Thymus (tissue), 11 donors: ENCODE results near the gene TNC. TPM values are rescaled to one million over a fixed set of nuclear protein-coding genes. Genes with fewer than 3 reads are reported as not detected.
A peak's percentile ranks its signal among the peaks of the same experiment; 100 is the strongest.

Experiments
- DNase-seq, 9 donors: peaks; one replicate each; pipeline ENCODE4 v3.0.0-alpha.2; 2013; ENCODE audit warnings: low spot score in 9 of 9, low read depth in 6 of 9, missing footprints in 1 of 9
- H3K27ac ChIP-seq, 2 donors: one replicate each; pipeline ENCODE4 v1.5.1; 2013; ENCODE audit warnings: control low read depth in 1 of 2, low read depth in 1 of 2, low read length in 1 of 2, mild to moderate bottlenecking in 1 of 2, moderate library complexity in 1 of 2
- H3K27me3 ChIP-seq, 2 donors: one replicate each; pipeline ENCODE4 v1.5.1; 2013; ENCODE audit warnings: low read length in 1 of 2; ENCODE audit not compliant: control insufficient read depth in 2 of 2, insufficient read depth in 1 of 2
- H3K36me3 ChIP-seq, 2 donors: one replicate each; pipeline ENCODE4 v1.5.1; 2013; ENCODE audit warnings: low read length in 1 of 2, mild to moderate bottlenecking in 1 of 2, moderate library complexity in 1 of 2; ENCODE audit not compliant: control insufficient read depth in 2 of 2, insufficient read depth in 2 of 2
- H3K4me1 ChIP-seq, 2 donors: one replicate each; pipeline ENCODE4 v1.5.1; 2013; ENCODE audit warnings: low read length in 2 of 2; ENCODE audit not compliant: control insufficient read depth in 2 of 2, insufficient read depth in 2 of 2
- H3K4me3 ChIP-seq, 2 donors: one replicate each; pipeline ENCODE4 v1.5.1; 2013; ENCODE audit warnings: low read length in 2 of 2, control low read depth in 1 of 2, mild to moderate bottlenecking in 1 of 2
- H3K9me3 ChIP-seq, 2 donors: one replicate each; pipeline ENCODE4 v1.5.1; 2013; ENCODE audit warnings: low read length in 1 of 2, mild to moderate bottlenecking in 1 of 2; ENCODE audit not compliant: control insufficient read depth in 2 of 2, insufficient read depth in 1 of 2
- WGBS: extraction: QIAGEN DNeasy Blood & Tissue Kit; methylation state at CpG from one replicate; pipeline ENCODE4 v1.1.7; 2013; 5-methylcytosine and 5-hydroxymethylcytosine counted together
- polyA plus RNA-seq: library from polyadenylated mRNA; stranded (reverse); fragments of 200-250 nt; gene quantifications from one replicate; pipeline ENCODE4 v1.2.3, GENCODE V29; 2013
- total RNA-seq: library from RNA; stranded (reverse); fragments of 120-200 nt; gene quantifications from one replicate; pipeline ENCODE4 v1.2.4, GENCODE V29; 2013
- donor health status: healthy.

Gene TNC
- total and polyA plus RNA-seq, 2 donors = 11.0 to 31.5 TPM

DNA sequence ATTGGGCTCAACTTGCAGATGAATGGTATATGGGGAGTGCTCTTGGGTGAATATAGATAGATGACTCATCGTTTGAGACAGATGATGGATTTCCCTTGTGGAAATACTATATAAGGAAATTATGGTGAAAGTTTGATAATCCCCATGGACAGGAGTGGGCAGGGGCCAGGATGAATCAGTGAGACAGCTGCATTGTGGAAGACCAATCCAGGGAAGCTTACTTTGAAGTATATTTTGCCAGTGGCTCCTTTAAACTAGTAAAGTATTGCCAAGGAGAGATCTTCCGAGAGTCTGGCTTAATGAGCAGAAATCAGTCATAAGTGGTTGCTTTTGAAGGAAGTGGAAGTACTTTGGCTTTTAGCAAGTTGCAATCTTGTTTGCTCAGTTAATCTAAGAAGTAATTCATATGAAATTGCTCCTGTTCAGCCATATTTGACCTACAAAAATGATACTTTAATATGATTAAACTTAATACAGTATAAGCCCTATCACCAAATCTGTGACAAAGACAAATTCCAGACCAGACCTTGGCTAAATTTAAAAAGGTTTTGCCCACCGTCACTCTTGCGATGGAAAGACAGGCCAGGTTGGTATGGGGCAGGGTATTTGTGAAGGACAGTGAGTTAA lies 9.3 kb upstream of the TNC start:
- no peak for DNase-seq
- Histone ChIP-seq H3K27me3 (no peaks in the 10 kb centered on the region), H3K9me3 (no peaks in the 10 kb centered on the region), H3K27ac (no peak overlapping the region), H3K4me1 (no peaks in the 10 kb centered on the region), H3K4me3 (no peak overlapping the region), H3K36me3 (no peaks in the 10 kb centered on the region)
- WGBS = 95% methylated on average over 4 of the region's 4 CpGs

DNA sequence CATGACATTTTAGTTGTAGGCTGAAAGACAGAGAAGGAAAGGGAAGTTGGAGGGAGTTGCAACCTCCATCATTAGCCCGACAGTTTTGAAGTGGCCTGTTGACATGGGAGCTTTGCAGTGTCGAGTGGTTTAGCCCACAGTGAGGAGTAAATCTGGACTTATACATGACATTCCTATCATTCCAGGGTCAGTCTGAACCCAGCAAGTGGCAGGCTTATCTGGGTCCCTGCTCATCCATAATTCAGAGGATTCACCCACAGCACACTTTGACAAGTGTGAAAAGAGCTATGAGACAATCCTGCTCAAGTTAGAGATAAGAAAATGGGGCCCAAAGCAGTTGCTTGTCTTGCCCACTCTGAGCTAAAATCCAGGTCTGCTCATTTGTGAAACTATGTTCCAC lies 8.4 kb upstream of the TNC start:
- H3K27ac ChIP-seq = no peak overlapping the region
- H3K36me3 ChIP-seq = no peaks in the 10 kb centered on the region
- H3K27me3 ChIP-seq = no peaks in the 10 kb centered on the region
- no peak overlapping the region for H3K4me3 ChIP-seq
- H3K9me3 ChIP-seq = no peaks in the 10 kb centered on the region
- 87% methylated on average over 2 of the region's 2 CpGs for WGBS
- H3K4me1 ChIP-seq = no peaks in the 10 kb centered on the region
- no peak for DNase-seq

DNA sequence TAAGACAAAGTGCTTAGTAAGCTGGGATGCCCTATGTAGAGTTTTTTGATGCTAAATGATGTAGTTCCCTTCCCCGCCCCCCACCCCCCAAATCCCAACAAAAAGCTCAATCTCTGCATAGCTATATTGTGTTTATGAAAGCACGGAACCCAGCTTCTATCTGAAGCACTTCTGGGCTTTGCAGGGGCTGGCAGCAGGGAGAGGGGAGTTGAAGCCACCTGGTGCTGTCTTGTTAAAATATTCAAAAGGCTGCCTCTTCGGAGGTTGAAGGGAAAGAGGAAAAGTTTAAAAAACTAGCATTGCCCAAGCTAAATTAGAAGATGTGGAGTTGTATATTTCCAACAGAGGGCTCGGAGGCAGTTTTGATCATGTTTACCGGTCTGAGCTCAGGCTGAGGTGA lies 5.0 kb upstream of the TNC start:
- H3K27me3 ChIP-seq = peaks cover 8 to 14% of the 10 kb centered on the region in 2 donors
- 88% methylated on average over 5 of the region's 5 CpGs for WGBS

DNA sequence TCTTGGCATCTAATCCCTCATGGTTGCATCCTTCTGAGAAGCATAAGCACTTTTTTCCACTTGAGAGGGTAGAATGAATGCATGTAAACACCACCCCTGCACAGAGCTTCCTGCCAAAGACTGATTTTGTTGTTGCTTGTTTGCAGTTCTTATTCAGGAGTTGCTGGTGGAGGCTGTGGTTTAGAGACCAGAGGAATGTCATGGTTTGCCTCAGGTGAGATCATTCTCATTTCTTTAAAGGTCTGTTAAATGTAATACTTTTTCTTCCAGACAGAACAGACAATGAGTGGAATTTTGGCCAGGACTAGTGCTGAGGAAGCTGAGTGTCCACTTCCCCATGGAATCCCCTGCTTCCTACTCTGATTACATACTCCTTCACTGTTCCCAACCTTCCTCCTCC lies 3.2 kb upstream of the TNC start:
- Histone ChIP-seq H3K27me3 (peaks cover 18 to 29% of the 10 kb centered on the region in 2 donors), H3K27ac (no peak overlapping the region), H3K9me3 (no peaks in the 10 kb centered on the region), H3K4me1 (no peaks in the 10 kb centered on the region), H3K36me3 (no peaks in the 10 kb centered on the region), H3K4me3 (no peak overlapping the region)
- no peak for DNase-seq

More for the DNA sequence above, 5.0 kb upstream of the TNC start:
- Histone ChIP-seq H3K9me3 (no peaks in the 10 kb centered on the region), H3K4me1 (no peaks in the 10 kb centered on the region), H3K36me3 (no peaks in the 10 kb centered on the region), H3K27ac (no peak overlapping the region), H3K4me3 (no peak overlapping the region)
- no peak for DNase-seq

DNA sequence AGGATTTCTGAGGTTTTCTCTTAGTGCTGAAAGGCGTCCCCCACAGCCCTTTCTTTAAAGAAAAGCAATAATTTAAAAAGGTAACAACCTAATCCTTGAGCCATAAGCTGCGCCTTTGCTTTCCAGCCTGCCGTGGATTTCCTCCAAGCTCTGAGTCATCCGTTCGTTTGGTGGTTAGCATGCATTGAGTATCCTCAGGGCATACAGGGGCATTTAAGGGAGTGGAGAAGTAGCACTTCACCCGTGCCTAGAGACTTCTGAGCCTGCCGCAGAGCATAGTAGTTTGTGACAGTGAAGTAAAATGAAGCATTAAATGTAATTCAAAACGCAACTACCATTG lies 892 bp upstream of the TNC start:
- no peaks in the 10 kb centered on the region for H3K4me1 ChIP-seq
- H3K4me3 ChIP-seq = no peak overlapping the region
- H3K27ac ChIP-seq = peak overlapping the region in 1 of 2 donors; percentile 36
- H3K27me3 ChIP-seq = peaks cover 18 to 31% of the 10 kb centered on the region in 2 donors
- no peaks in the 10 kb centered on the region for H3K36me3 ChIP-seq
- no peaks in the 10 kb centered on the region for H3K9me3 ChIP-seq
- DNase-seq = no peak
- 16% methylated on average over 8 of the region's 8 CpGs for WGBS

DNA sequence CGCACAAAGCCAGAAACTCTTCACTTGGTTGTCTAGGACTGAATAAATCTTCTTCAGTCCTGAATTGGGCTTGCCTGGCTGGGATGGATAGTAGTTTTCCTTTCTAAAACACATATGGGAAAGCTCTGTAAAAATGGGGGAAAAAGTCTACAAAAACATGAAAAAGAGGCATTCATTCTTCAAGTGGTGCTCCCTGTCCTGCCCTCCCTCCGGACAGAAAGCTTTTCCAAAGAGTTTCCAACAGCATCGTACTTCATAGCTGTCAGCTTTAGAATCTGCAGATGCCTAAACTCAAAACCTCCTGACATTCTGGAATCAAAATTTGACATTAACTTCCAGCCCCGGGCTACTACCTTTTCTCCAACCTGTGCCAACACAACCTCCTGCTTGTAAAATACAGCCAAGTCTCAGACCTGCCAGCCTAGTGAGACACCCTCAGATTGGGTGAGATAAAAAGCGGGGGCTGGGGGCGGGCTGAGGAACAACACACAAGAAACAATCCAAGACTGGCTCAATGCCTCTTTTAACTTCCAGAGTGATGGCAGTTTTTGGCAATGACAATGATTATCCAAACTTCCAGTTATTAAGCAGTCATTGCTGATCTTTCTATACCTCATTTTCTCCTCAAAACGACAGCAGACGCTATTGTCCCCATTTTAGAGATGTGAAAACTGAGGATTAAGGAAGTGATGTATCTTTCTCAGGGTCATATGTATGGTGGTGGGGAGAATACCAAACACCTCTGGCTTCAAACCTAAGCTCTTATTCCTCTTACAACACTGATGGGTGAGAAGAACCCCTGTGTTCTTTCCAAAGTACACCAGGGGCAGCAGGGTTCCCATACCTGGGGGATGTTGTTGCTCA lies 1.3 kb downstream of the TNC start:
- Histone ChIP-seq H3K9me3 (no peaks in the 10 kb centered on the region), H3K27me3 (peaks cover 18 to 31% of the 10 kb centered on the region in 2 donors), H3K27ac (peak overlapping the region in 1 of 2 donors; percentile 47), H3K36me3 (no peaks in the 10 kb centered on the region), H3K4me3 (no peak overlapping the region), H3K4me1 (no peaks in the 10 kb centered on the region)
- 93% methylated on average over 8 of the region's 8 CpGs for WGBS
- no peak for DNase-seq

DNA sequence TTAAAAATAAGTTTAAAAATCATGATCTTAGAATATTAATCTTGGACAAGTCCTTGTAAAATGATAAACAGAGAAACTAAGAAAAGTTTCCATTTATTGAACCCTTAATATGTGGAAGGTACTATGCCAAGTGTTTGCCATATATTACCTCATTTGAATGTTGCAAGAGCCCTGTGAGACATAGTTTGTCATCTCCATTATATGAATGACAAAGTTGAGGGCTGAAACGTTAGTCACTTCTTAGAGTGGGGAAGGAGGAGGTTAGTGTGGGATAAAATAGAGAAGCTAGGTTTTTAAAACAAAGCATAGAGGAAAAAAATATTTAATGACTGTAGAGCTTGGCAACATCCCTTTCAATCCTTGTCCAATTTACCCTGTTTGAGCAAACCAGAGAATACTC lies 2.0 kb downstream of the TNC start:
- Histone ChIP-seq H3K9me3 (no peaks in the 10 kb centered on the region), H3K27me3 (peaks cover 18 to 31% of the 10 kb centered on the region in 2 donors), H3K4me1 (no peaks in the 10 kb centered on the region), H3K27ac (no peak overlapping the region), H3K4me3 (no peak overlapping the region), H3K36me3 (no peaks in the 10 kb centered on the region)
- WGBS = 71% methylated on average over 1 of the region's 1 CpG
- no peak for DNase-seq

DNA sequence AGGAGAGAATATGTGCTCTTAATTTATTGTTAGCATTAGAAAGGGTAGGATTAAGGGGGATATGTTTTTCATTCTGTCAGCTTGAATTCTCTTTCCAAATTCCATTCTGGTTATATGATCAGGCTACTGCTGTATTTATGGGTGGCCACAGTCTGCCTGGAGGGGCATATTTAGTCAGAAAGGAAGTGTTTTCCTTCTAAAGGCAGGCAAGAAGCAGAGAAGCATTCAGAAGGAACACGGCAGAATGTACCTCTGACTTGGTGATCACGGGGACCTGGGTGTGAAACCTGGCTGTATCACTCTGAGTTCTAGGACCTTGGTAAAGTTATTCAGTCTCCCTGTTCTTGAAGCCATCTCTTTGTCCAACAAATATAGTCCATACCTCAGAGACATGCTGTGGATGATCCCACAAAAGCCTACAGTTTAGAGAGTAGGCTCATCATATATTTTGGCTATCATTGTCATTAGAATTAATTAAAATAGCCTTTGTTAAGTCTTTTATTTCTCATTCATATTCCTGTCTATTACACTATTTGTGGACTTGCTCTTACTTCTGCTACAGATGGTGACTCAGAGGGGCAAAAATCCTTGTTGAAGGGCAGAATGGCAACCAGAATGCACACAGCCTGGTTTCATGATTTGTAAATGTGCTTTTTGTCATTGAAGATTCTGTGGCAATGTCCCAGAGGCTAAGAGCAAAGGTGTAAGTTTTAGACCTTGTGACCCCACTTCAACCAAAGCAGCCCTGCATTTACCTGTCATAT lies 2.7 kb downstream of the TNC start:
- H3K27ac ChIP-seq = peak overlapping the region in 1 of 2 donors; percentile 30
- H3K4me1 ChIP-seq = no peaks in the 10 kb centered on the region
- no peaks in the 10 kb centered on the region for H3K36me3 ChIP-seq
- no peak overlapping the region for H3K4me3 ChIP-seq
- 87% methylated on average over 2 of the region's 2 CpGs for WGBS
- peaks cover 18 to 31% of the 10 kb centered on the region in 2 donors for H3K27me3 ChIP-seq
- no peaks in the 10 kb centered on the region for H3K9me3 ChIP-seq
- no peak for DNase-seq

DNA sequence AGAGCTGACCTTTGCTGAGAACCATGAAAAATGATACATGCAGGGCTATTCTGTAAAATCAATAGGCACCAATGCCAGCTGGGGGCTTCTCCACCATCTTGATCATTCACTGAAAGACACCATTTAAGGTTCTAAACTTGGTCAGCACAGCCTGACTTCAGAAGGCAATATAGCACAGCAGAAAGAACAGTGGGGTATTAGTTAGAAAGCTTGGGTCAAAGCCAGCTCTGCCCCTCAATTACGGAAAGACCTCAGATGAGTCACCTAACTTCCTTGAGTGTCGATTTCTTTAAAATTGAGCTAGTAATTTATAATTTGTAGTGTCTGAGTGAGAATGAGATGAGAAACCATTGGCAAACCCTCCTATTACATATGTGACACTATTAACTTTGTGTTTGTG lies 3.4 kb downstream of the TNC start:
- peaks cover 16 to 31% of the 10 kb centered on the region in 2 donors for H3K27me3 ChIP-seq
- DNase-seq = no peak
- peak overlapping the region in 1 of 2 donors; percentile 46 for H3K27ac ChIP-seq
- 91% methylated on average over 2 of the region's 2 CpGs for WGBS
- no peaks in the 10 kb centered on the region for H3K36me3 ChIP-seq
- no peaks in the 10 kb centered on the region for H3K4me1 ChIP-seq
- no peaks in the 10 kb centered on the region for H3K9me3 ChIP-seq
- H3K4me3 ChIP-seq = no peak overlapping the region
